AG04450 (cell line): Measurements from ENCODE around the gene GREM2. TPM values are rescaled to one million over a fixed set of nuclear protein-coding genes. Genes with fewer than 3 reads are reported as not detected.

Source experiments
- CTCF ChIA-PET: fragments of 300-600, 350-600 bp; formaldehyde crosslinking; extraction: SDS; loops from one replicate; lab custom pipeline; 2022; ENCODE audit warnings: antibody characterized with exemption, inconsistent platforms; lab: Charles Lee
- POLR2A ChIA-PET: fragments of 350-600 bp; formaldehyde crosslinking; extraction: SDS; loops from one replicate; lab custom pipeline; 2021; ENCODE audit warnings: antibody characterized with exemption, inconsistent platforms; lab: Yijun Ruan, JAX
- DNase-seq: peaks from one replicate; pipeline ENCODE4 v3.0.0-alpha.2; 2011; ENCODE audit warnings: low read depth, low spot score
- H3K27ac ChIP-seq: one replicate; pipeline ENCODE4 v1.5.1; 2012; ENCODE audit warnings: low read depth, low read length, control low read depth
- H3K27me3 ChIP-seq: one replicate; pipeline ENCODE4 v1.6.0; 2012; ENCODE audit warnings: low read length; ENCODE audit not compliant: control insufficient read depth, insufficient read depth
- H3K4me3 ChIP-seq: 2 replicates; pipeline ENCODE4 v1.5.1; 2011; ENCODE audit warnings: mild to moderate bottlenecking, low read depth, low read length, control low read depth
- H3K9me3 ChIP-seq: 2 replicates; pipeline ENCODE4 v1.5.1; 2012; ENCODE audit warnings: low read length; ENCODE audit not compliant: control insufficient read depth, insufficient read depth
- polyA plus RNA-seq: library from polyadenylated mRNA; depleted of rRNA; stranded (reverse); fragments of >200 nt; gene quantifications from 2 replicates; pipeline ENCODE4 v1.2.3, GENCODE V29; 2011
- TF ChIP-seq, protein P1 (sequence below): IDR thresholded peaks from 2 replicates; pipeline ENCODE4 v1.5.1; 2011; ENCODE audit warnings: low read depth, low read length, control low read depth, inconsistent platforms

Gene GREM2
- polyA plus RNA-seq, 1 experiment: 2.3 TPM

DNA sequence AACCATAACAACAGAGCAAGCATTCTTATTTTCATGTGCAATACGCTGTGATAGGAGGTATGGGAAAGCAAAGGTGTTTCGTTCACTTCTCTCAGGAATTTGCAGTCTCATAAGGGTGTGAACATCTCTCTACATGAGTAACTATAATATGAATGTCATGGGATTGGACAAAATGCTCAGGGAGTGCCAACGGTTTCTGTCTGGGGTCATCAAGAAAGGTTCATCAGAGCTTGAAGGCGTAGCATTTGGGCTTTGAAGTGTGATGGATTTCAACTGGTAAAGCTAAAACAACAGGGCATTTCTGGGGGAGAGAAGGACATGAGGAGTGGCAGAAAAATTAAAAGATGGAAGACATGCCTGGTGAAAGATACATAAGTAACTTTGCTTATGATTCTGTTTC is 32.4 kb downstream of the GREM2 start:
- POLR2A ChIA-PET: no interaction called here
- no peaks in the 10 kb centered on the region for H3K9me3 ChIP-seq
- no peaks in the 10 kb centered on the region for H3K27me3 ChIP-seq
- TF ChIP-seq, protein P1, sequence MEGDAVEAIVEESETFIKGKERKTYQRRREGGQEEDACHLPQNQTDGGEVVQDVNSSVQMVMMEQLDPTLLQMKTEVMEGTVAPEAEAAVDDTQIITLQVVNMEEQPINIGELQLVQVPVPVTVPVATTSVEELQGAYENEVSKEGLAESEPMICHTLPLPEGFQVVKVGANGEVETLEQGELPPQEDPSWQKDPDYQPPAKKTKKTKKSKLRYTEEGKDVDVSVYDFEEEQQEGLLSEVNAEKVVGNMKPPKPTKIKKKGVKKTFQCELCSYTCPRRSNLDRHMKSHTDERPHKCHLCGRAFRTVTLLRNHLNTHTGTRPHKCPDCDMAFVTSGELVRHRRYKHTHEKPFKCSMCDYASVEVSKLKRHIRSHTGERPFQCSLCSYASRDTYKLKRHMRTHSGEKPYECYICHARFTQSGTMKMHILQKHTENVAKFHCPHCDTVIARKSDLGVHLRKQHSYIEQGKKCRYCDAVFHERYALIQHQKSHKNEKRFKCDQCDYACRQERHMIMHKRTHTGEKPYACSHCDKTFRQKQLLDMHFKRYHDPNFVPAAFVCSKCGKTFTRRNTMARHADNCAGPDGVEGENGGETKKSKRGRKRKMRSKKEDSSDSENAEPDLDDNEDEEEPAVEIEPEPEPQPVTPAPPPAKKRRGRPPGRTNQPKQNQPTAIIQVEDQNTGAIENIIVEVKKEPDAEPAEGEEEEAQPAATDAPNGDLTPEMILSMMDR: no peak
- no peak overlapping the region for H3K4me3 ChIP-seq
- CTCF ChIA-PET: no interaction called here
- no peak overlapping the region for H3K27ac ChIP-seq
- DNase-seq: no peak

DNA sequence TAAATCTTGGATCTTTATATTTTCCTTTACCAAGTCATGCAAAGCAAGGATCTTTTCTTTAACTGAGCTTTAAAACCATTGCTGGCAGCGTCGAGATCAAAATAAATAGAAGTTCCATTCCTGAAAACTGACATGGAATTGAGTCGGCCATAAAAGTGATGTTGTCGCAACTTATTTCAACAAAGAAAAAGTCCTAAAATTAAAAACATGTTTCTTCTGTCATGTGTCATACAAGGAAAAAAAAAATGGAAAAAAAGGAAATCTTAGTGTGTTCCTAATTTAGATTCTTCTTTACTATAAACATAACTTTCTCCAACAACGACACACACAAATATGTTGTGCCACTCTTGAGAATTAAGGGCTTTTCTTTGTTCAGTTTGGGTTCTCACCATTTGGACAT is 34.9 kb downstream of the GREM2 start:
- ChIA-PET CTCF (no interaction called here), POLR2A (no interaction called here)
- Histone ChIP-seq H3K27me3 (no peaks in the 10 kb centered on the region), H3K4me3 (no peak overlapping the region), H3K9me3 (no peaks in the 10 kb centered on the region), H3K27ac (no peak overlapping the region)
- DNase-seq: no peak
- TF ChIP-seq, protein P1: no peak

DNA sequence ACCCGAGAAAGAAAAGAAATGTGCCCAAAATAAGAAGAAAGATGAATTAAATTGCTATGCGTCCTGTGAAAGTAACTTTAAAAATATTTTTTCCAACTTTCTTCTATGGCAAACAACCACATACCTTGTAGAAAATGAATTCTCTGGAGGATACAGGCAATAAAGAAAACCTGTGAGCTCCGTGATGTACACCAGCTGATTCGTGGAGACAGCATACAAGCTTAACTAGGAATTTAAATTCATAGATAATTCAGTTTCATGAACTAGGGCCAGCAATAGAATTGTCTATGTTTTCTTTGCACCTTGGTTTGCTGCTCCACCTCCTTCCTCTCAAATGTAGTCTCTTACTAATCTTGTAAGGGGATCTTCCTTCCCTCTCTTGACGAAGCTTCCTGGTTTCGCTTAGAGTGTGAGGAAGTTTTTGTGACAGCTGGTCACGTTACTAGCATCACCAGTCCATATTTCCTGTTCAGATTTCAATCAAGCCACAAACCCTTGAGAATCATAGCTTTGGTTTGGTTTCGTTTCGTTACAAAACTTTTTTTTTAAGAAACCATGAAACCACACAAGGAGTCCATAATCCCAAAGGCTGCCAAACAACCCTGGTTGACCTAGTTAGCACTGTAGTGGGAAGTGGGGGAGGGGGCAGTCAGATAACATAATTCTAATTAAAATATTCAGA is 35.8 kb downstream of the GREM2 start:
- POLR2A ChIA-PET: no interaction called here
- Histone ChIP-seq H3K4me3 (peak overlapping the region; percentile 1), H3K27ac (no peak overlapping the region), H3K27me3 (no peaks in the 10 kb centered on the region), H3K9me3 (no peaks in the 10 kb centered on the region)
- TF ChIP-seq, protein P1: no peak
- DNase-seq: no peak
- CTCF ChIA-PET: no interaction called here

DNA sequence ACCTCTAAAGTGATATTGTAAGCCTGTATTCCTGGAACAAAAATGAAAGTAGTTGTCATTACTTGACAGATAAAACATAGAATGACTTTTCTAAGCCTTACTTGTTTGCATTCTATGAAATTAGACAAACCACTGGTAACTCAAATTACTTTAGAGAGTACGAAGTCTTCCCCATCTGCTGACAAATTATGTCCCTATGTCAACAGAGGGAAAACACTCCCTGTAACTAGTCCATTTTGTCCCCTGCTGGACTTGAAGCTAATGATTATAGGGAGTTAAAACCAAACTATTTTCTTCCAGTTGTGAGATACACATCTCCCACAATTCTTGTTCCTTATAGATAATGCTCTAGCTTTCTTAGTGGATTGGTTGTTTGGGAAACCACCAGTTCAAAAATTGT is 39.6 kb downstream of the GREM2 start:
- H3K27me3 ChIP-seq: no peaks in the 10 kb centered on the region
- H3K4me3 ChIP-seq: no peak overlapping the region
- H3K9me3 ChIP-seq: no peaks in the 10 kb centered on the region
- ChIA-PET POLR2A (no interaction called here), CTCF (no interaction called here)
- no peak overlapping the region for H3K27ac ChIP-seq
- DNase-seq: no peak
- TF ChIP-seq, protein P1: no peak

DNA sequence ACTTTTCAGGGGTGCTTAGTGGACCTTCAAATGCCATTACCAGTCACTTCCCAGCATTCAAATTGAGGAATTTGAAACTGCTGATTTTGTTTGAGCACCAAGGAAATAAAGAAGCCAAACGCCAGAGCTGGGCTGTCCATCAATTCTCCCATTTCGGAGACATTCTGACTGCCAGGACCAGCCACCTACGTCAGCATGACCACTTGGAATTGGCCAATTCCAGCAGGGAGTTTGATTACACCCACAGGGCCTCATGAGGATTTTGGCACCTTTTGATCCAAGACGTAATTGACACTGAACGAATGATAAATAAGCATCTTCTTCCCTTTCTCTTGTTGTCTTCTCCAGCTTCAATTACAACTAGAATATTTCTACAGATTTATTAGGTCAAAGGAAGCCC is 40.2 kb downstream of the GREM2 start:
- Histone ChIP-seq H3K9me3 (no peaks in the 10 kb centered on the region), H3K4me3 (no peak overlapping the region), H3K27ac (no peak overlapping the region), H3K27me3 (no peaks in the 10 kb centered on the region)
- TF ChIP-seq, protein P1: no peak
- ChIA-PET CTCF (no interaction called here), POLR2A (no interaction called here)
- no peak for DNase-seq
